Stimulated activated CD8-positive, alpha-beta memory T cell treated with anti-CD3 and anti-CD28 coated beads, Interleukin-15, amount 100 ng/mL, for 24 hours (primary cell): ENCODE measurements around the gene DSTN.

Experiments
- DNase-seq: peaks from one replicate; pipeline ENCODE4 v3.0.0-alpha.2; 2020; ENCODE audit warnings: low read depth

The DSTN gene

DNA sequence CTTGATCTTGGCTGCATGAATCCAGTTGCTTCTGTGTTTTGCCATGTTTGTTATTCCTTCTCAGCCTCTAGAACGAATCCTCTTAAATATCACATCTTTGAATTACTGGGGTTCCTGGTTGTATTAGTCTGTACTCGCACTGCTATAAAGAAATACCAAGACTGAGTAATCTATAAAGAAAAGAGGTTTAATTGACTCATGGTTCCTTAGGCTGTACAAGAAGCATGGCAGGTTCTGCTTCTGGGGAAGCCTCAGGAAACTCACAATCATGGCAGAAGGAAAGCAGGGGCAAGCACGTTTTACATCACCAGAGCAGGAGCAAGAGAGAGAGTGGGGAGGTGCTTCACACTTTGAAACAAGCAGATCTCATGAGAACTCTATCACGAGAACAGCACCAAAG, 20.7 kb upstream of the DSTN start:
- no peak for DNase-seq

DNA sequence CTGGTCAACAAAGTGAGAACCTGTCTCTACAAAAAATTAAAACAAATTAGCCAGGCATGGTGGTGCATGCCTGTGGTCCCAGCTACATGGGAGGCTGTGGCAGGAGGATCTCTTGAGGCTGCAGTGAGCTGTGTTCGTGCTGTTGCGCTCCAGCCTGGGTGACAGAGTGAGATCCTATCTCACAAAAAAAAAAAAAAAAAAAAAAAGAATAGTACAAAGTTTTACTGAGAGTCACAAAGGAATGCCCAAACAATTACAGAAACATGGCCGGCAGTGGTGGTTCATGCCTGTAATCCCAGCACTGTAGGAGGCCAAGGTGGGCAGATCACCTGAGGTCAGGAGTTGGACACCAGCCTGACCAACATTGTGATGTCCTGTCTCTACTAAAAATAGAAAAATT, 14.8 kb upstream of the DSTN start:
- no peak for DNase-seq

DNA sequence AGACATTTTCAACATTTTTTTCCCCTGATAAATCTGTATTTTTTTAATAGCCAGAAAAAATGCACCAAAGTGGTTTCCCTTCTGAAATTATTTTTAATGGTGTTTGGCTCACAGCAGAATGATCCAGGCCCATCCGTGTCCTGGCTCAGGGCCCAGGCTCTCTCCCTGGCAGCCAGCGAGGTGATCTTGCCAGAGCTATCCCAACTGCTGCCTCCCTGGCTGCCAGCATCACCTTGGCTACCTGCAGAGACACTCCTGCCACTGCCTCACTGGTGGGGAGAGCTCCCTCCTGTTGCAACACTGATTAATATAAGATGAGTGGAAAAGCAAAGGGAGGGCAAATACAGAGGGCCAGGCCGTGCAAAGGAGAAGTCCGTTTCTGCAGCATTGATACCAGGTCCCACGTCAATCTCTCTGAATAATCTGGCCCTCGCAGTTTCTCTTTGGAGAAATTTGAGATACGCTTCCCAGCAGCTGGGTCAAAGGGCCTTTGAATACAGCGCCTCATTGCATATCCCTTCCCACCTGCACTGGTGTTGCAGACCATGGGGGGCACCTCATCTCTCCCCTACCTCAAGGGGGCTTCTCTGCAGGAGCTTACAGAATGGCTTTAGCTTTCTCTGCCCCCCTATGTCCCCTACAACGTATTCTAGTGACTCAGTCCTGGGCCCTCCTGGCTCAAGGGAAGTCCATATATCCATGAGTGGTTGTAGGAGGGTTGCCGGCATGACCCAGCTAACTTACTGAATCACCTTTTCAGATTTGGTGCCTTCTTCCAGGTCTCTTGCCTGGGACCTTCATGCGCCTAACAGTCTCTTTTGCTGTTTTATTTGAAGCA, 12.8 kb upstream of the DSTN start:
- no peak for DNase-seq

DNA sequence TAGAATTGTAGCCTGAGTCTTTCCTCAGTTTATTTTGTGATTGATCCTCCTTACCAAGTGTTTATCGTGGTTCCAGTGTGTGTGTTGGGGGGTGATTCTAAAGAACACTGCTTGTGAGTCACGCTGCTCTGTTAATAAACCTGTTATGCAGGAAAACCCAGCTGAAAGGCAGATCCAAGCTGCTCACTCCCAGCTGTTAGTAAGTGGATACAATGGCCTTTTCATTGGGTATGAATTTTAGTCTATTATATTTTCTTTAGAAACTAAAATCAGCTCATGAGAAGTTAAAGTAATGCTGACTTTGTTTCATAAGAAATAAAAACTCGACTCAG, 12.2 kb upstream of the DSTN start:
- DNase-seq = no peak

DNA sequence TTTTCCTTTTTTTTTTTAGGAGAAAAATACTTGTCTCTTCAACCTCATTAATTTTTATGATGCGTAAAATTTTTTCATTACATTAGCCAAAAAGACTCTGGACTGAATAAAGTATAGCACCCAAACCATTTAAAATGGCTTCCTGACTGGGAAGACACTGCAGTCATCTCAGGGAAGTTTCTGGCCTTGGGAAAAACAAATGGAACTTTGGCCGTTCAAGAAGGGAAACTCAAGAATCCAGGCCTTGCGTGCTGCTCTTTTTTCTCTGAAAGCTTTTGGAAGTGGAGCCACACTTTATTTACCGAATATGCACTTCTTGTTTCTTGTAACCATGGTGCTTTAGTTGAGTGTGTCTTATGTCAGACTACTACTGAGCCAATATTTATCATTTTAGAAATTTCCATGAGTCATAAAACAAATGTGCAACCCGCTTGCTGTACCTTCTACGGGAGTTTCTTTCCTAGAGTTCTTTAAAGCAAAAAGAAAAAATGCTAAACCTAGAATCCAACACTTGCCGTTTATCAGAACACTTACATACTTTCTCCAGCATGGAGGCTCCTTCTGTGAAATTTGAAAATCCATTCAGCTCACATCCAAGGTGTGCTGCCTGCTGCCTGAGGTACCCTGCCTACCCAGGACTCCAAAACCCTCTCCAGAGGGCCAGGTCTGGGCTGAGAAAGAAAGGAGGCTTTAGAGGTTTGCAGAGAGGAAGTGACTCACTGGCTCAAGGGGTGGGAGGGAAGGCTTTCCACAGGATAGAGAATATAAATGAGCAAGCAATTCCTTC, 11.5 kb upstream of the DSTN start:
- no peak for DNase-seq

DNA sequence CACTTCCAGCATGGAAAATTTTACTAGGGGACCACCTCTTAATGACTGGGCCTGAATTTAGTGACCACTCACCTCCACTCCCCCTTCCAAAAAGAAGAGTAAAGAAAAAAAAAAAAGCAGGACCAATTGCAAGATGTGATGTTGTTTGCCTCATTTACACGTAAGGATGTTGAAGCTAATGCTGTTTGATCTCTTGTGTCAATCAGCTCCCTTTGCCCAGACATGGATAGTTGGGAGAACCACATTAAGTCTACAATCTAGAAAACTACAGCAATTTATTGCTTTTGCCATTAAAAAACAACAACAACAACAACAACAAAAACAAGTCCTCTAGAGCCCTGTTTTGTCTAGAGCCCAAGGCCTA, 11.0 kb upstream of the DSTN start:
- no peak for DNase-seq

DNA sequence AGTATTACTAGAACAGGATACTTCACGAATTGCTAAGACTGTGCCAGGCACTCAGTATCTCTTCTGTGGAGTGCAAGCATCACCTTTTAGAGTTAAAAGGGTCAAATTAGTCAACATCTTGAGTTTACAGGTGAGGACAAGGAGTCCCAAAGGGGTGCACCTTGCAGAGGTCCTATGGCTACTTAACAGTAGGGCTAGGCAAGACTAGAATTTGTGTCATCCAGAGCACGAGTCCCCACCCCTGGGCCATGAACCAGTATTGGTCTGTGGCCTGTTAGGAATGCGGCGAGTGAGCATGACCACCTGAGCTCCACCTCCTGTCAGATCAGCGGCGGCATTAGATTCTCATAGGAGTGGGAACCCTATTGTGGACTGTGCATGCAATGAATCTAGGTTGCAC, 10.5 kb upstream of the DSTN start:
- no peak for DNase-seq

DNA sequence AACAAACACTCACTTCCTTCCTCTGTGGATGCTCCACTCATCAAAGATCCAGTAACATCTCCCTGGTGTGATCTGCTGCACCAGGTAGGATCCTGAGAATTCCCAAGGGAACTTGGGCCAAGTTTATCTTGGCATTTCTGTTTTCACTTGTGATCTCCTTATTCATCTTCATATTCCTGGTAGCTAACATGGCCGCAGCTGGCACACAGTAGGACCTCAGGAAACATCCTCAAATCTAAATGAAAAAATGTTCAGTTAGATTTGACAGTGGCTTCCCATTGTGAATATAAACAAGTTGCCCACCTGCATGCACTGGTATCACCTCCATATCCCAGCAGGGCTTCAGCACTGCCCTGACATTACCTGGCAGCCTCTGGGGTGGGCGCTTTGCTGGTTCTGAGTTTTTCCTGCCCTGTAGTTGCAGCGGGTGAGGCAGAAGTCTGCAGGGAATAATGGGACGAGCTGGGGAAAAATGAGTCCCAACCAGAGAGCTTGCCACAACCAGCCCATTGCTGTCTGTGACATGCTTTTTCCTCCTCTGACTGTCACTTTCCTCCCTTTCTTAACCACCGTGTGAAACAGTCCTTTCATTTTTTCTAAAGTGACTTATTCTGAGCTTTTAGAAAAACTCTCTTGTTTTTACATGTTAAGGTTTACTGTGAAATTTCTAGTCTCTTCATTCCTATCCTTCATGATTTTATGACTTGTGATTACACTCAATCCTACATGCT, 9.4 kb upstream of the DSTN start:
- DNase-seq = no peak

DNA sequence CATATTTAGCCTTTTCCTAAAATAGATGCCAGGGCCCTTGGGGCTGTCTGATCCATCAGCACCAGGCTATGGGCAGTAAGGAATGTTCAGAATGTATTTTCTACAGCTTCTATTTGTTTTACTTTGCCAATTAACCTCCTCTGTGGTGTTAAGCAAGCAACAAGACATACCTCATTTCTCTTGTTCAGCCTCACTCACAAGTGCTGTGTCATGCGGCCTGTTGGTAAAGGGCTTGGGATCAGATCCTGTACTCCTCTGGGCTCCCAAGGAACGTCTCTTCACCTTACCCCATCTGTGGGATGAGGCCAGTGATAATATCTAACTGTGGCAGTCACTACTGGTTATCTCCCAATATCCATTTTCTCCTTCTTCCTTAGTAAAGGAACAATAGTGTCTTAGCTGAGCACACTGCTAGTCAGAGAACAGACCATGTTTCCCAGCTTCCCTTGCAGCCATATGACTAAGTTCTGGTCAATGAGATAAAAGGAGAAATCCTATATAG, 7.0 kb upstream of the DSTN start:
- DNase-seq = no peak

DNA sequence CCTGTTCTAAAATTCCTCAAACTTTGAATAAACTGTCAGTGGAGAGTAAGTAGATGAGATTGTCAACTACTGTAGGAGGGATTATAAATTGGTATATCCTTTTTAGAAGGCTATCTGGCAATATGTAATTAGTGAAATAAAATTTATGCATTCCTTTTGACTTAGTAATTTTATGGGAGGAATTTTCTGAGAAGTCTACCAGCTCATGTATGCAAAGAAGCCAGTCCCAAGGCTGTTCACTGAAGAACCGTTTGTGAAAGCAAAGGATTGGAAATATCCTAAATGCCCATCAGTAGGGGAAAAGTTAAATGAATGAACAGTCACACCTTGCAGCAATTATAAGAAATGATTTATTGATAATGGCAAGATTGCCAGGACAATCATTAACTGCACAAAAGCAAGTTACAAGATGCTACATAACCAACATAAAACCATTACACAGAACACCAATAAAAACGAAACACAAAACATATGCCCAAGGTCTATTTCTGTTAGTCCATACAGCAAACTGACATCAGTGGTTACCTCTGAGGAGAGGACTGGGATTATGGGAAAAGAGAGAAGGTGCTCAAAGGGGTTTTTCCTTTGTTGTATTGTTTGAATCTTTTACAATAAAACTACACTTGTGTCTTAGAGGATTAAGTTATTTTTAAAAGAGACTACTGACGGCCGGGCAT, 4.6 kb upstream of the DSTN start:
- no peak for DNase-seq

DNA sequence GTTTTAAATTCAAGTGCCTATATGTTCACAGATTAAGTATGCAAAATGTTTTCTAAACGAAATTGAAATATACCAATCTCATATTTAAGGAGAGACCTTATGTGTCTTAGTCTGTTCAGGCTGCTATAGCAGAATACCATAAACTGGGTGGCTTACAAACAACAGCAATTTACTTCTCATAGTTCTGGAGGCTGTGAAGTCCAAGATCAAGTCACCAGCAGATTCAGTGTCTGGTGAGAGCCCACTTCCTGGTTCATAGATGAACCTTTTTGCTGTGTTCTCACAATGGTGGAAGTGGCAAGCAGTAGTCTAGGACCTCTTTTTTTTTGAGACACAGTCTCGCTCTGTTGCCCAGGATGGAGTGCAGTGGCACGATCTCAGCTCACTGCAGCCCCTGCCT, 3.5 kb upstream of the DSTN start:
- DNase-seq = no peak

DNA sequence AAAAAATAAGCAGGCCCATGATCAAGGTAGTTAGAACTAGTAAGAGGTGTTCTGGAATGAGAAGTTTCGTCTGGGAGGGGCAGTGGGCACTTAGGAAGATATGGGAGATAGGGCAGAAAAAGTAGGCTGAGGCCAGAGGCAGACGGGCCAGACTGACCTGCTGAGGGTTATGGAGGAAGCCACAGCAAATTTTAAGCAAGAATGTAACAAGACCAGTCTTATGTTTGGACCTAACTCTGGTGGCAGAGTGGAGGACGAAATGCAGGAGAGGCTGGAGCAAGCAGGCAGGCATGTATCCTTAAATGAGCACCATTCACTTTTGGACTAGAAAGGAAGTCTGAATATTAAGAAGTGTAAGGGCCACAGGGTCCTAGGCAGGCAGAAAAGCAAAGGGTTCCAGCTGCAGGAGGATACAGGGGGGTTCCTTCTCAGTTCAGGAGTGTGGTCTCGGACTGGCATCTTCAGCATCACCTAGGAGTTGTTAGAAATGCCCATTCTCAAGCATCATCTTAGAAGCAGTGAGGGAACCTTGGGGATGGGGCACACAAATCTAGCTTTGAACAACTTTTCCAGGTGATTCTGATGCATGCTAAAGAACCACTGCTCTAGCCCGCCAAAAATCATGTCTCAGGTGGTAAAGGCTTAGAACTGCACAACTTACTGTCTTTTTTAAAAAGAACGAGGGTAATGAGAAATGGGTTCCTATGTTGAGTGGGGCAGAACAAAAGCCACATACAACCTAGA, 1.7 kb upstream of the DSTN start:
- DNase-seq = no peak

DNA sequence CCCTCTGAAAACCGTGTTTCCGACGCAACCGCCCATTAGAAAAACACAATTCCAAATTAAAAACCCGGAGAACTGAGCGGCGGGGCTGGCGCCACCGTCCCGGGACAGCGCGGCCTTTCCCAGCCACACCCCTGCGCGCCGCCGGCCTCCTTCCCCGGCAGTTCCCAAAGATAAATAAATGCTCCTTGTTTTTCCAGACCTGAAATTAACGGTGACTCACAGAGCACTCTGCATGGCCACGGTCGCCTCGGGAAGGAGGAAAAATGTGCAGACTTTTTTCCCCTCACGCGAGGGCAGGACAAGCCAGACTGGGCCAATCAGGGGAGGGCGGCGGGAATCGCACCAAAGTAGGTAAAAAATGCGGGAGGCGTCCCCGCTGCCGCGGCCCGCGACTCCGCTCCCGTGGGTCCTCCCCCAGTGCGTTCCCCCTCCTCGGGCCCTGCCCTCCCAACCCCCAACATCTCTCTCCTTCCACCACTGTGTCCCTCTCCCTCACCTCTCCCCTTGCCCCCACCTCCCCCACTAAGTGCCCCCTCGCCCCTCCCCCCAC, 828 bp upstream of the DSTN start:
- no peak for DNase-seq

DNA sequence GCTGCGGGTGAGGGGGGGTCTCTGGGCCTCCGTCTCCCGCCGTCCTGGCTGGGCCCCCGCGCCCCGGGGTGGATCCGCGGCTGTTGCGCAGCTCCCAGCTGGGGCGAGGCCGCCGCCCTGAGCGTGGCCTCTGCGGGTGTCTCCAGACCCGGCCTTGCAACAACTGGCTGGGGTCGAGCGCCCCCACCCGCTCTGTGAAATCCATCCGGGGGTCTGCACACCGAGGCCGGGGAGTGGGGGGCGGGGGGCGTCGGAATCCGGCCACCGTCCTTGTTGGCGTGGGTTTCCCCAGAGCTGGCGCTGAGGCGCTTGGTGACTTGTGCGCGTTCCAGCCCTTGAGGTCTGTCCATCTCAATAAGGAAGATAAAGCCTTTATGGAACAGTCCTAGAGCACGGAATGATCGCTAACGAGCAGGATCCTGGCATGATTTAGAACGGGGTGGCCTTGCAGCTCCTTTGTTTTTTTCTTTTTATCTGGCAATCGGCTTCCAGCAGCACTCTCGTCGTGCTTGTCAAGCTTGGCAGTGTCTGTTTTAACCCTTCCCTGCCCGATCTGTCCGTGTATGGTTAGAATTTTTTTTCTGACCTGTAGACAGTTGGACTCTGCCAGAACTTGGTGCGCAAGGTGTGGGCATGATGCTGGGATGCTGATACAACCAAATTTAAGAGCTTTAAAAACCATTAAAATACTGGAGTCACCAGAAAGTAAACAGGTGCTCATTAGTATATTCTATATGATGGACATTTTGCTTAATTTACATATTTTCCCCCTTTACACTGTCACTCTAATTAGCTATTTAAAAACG, 675 bp downstream of the DSTN start:
- no peak for DNase-seq

DNA sequence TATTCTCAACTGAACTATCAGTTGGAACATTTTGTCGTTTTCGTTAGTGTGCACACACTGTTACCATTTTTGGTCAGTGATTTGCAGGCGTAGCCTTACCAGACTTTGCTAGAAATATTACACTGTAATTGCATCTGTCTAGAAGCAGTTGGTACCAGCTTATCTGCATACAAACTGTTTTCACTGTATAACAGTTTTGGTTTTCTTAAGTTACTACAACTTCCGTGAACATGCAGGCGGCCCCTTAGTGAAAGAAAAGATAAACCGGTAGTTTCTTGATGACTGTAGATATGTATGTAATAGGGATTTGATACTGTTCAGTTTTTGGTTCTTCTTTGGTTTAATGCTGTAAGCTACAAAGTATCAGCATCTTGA, 1.3 kb downstream of the DSTN start:
- no peak for DNase-seq

DNA sequence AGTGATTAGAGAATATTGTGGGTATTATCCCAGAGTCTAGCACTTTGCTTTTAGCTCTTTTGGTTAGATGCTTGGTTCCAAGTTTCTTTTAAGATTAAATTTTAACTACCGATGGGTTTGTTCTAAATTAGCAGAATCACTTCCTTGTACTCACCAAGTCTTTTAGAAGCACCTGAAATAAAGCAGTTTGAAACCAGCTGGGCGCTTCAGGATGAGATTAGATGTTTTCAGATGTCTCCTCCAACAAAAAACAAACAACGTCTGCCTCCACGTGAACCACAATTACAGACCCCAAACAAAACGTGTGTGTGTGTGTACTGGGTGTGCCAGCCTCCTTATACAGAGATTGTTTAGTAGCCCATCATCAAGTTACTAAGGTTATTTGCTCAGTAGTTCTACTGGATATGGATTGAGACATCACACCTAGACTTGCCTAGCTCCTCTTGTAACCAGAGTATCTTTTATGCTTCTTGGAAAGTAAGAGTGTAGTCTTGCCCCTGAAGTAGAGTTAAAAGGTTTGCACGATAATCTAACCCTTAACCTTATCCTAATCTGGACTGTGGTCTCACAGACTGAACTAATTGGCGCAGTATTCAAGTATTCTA, 2.3 kb downstream of the DSTN start:
- DNase-seq = no peak

DNA sequence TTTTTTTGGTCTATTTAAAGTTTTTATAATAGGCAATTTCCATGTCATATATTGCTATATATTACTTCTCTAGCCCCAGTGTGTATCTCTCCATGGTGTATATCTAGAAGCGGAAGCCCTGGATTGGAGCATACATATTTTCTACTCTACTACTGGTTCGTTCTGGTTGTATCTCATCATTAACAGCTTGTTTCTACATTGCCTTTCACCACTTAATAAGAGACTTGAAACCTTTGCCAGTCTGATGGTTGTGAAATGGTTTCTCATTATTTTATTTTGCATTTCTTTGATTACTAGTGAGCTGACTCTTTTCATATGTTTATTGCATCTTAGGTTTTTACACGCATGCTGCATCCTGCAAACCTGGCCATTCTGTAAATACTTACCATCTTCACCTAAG, 3.6 kb downstream of the DSTN start:
- no peak for DNase-seq

DNA sequence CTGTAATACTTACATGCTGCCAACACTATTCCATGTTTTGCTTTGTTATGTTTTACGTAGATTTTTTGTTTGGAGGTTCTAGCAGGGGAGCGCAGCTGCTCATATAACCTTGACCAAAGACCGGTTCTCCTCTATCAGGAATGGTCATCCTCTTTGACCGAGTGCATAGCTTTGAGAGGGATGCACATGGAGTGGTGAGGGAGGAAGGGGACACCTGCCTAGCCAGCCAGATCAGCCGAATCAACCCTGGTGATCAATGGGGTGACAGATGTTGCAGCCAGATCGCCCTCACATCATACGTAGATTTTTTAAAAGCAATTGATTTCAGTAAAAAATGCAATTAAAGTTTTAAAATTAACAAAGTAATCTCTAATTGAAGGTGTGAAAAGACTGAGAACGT, 6.3 kb downstream of the DSTN start:
- DNase-seq = no peak

DNA sequence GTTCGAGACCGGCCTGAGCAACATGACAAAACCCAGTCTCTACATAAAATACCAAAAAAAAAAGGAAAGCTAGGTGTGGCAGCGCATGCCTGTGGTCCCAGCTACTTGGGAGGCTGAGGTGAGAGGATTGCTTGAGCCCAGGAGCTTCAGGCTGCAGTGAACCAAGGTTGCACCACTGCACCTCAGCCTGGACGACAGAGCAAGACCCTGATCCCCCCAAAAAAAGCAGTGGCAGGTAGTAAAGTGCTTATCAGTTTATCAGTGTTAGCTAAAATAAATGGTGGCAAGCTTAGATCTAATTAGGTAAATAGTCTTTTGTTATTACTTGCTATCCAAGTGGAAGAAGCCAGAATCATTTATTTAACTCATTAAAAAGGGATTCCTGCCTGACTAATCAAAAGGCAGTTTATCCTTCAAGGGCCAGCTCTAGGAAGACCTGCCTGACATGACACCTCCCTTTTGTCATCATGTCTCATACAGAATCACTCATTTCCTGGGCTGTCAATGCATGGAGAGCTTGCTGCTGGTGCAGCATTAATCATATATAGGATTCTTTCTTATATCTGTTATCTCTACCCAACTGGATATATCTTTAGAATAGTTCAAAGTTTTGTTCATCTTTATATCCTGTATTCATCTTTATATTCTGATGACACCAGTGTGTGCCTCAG, 9.6 kb downstream of the DSTN start:
- DNase-seq = no peak

DNA sequence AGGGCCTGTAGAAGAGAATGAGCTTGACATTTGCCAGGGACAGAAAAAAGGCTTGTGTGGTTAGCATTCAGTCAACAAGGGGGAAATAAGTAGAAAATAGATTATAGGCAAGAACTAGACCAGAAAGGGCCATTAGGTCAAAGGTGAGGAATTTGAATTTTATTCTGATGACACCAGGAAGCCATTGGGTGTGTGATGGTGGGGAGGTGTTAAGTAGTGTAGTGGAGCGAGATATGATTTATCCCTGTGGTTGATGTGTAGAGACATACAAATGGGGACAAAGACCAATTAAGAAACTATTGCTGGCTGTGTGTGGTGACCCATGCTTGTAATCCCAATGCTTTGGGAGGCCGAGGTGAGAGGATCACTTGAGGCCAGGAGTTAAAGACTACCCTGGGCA, 11.0 kb downstream of the DSTN start:
- no peak for DNase-seq
